Activated B cell treated with CpG ODN at 0.5 μM for 24 hours (primary cell): ENCODE data around the gene SPTBN5. TPM values are rescaled to one million over a fixed set of nuclear protein-coding genes. Genes with fewer than 3 reads are reported as not detected.

Source experiments
- ATAC-seq: fragments of 200-7000 bp; cut with Tn5 transposase; one replicate; pipeline ENCODE4 v1.10.0; 2021; ENCODE audit warnings: low read depth, mild to moderate bottlenecking, moderate library complexity
- CTCF ChIA-PET: fragments of 350-600 bp; sonication (Branson Sonifier 250); formaldehyde crosslinking; loops from one replicate; lab custom pipeline; 2021; ENCODE audit warnings: antibody characterized with exemption; lab: Charles Lee
- POLR2A ChIA-PET: fragments of 350-600 bp; sonication (Branson Sonifier 250); formaldehyde crosslinking; loops from one replicate; lab custom pipeline; 2021; ENCODE audit warnings: antibody characterized with exemption; lab: Charles Lee
- DNase-seq: peaks from one replicate; pipeline ENCODE4 v3.0.0; 2022
- H3K27ac Mint-ChIP-seq: one replicate; pipeline ENCODE4 v1.8.0; 2020; ENCODE audit warnings: mixed read lengths
- H3K27me3 Mint-ChIP-seq: one replicate; pipeline ENCODE4 v1.8.0; 2021; ENCODE audit warnings: mixed read lengths
- H3K36me3 Mint-ChIP-seq: one replicate; pipeline ENCODE4 v1.8.0; 2021; ENCODE audit warnings: low read depth, mixed read lengths
- H3K4me1 Mint-ChIP-seq: one replicate; pipeline ENCODE4 v1.8.0; 2021; ENCODE audit warnings: mixed read lengths
- H3K4me3 Mint-ChIP-seq: one replicate; pipeline ENCODE4 v1.8.0; 2020; ENCODE audit warnings: mild to moderate bottlenecking, mixed read lengths
- H3K9me3 Mint-ChIP-seq: one replicate; pipeline ENCODE4 v1.8.0; 2020; ENCODE audit warnings: mixed read lengths
- CTCF ChIP-seq: fragments of 200-600 bp; IDR thresholded peaks from one replicate; pipeline ENCODE4 v1.8.0; 2022; ENCODE audit warnings: antibody characterized with exemption, mild to moderate bottlenecking
- intact Hi-C: fragments of 100-400 bp; cut with micrococcal nuclease; formaldehyde crosslinking; loops from one replicate; pipeline ENCODE4 v1.15.1; 2024
- total RNA-seq: library from RNA; stranded (reverse); gene quantifications from 2 replicates; pipeline ENCODE4 v1.2.3, GENCODE V29; 2022

SPTBN5 gene
- total RNA-seq, 1 donor from 2014 or later: 1.1 TPM

DNA sequence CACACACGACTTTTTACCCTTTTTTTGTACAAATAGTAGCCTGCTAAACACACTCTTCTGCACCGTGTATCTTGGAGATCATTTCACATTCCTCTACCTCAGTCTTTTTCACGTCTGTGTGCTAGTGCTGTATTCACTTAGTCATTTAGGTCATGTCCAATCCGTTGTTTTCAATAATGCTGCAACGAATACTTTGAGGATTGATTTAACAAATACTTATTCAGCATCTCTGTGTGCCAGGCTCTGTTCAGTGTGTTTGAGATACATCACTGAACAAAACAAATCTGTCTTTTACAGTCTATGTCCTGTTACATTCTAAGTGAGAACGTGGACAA, 65.1 kb downstream of the SPTBN5 start:
- H3K9me3 Mint-ChIP-seq: no peaks in the 10 kb centered on the region
- ATAC-seq (no peak), DNase-seq (no peak)
- no peaks in the 10 kb centered on the region for H3K27me3 Mint-ChIP-seq
- ChIA-PET CTCF (interaction anchor here (0.9 kb wide), 1 partner anchor 75 kb away, joined by 3 read pairs; no protein-coding TSS in a partner anchor), POLR2A (no interaction called here)
- H3K4me1 Mint-ChIP-seq: peaks cover 21% of the 10 kb centered on the region
- peak overlapping the region; percentile 91 for H3K4me3 Mint-ChIP-seq
- intact Hi-C loops: loop anchor here (1.0 to 2.0 kb wide), 6 partner anchors 54 to 167 kb away; partner anchors contain the start of genes MAPKBP1 and SPTBN5
- peak overlapping the region; percentile 73 for H3K27ac Mint-ChIP-seq
- peaks cover 23% of the 10 kb centered on the region for H3K36me3 Mint-ChIP-seq
- no peak for TF ChIP-seq CTCF

DNA sequence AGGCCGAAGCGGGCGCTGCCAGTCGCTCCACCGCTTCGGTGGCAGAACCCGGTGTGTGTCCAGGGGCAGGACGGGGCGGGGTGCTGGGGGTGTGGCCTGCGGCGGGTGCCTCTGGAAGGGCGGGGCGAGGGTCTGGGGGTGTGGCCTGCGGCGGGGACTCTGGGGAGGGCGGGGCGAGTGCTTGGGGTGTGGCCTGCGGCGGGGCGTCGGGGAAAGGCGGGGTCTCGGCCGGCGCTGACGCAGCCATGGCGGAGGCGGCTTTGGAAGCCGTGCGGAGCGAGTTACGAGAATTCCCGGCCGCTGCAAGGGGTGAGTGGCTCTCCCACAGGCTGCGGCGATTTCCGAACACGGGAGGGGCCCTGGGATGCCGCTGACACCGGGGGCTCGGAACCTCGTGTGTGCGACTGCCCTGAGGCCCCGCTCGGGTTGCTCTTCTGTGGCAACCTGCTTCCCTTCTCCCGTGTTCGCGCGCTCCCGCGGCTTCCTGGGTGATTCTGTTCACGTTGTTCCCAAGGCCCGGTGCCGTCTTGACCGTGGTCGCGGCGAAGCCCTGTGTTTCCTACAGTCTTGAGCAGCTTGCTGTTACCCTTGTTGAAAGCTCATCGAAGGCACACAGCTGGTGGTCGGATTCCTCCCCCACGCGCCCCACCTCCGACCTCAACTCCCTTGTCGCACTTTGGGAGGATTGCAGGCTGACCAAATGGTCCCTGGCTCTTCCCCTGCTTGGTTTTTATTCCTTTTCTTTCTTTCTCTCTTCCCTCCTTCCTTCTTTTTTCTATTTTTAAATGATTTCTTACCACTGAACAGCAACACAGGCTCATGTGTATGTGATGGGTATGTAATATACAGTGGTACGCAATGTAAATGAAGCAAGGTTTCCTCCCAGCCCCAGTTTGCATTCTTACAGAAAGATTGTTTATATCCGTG, 65.7 kb downstream of the SPTBN5 start, which contains the start of gene JMJD7:
Gene JMJD7, plus strand, starts transcription at position 213 of the 927 bp plus-strand sequence. Its CDS starts 33 bp downstream, at position 246.
- peaks cover 25% of the 10 kb centered on the region for H3K36me3 Mint-ChIP-seq
- ATAC-seq: peak; percentile 98
- H3K27ac Mint-ChIP-seq: peak within 1 kb of the TSS; percentile 73
- DNase-seq: peak; percentile 93
- ChIA-PET CTCF (interaction anchor here (0.9 to 1.5 kb wide), 2 partner anchors 54 to 75 kb away, joined by 3 to 6 read pairs; partner anchors contain the start of gene MAPKBP1), POLR2A (no interaction called here)
- H3K9me3 Mint-ChIP-seq: no peaks in the 10 kb centered on the region
- H3K4me3 Mint-ChIP-seq: peak within 1 kb of the TSS; percentile 91
- TF ChIP-seq CTCF: no peak
- intact Hi-C loops: loop anchor here (1.0 to 2.0 kb wide), 6 partner anchors 54 to 167 kb away; partner anchors contain the start of genes MAPKBP1 and SPTBN5
- H3K27me3 Mint-ChIP-seq: no peaks in the 10 kb centered on the region
- peaks cover 21% of the 10 kb centered on the region for H3K4me1 Mint-ChIP-seq

GRCh38 chr15:41827290-41827879, 66.5 kb downstream of the SPTBN5 start:
- POLR2A ChIA-PET: interaction anchor here (0.8 to 0.9 kb wide), 2 partner anchors 77 to 108 kb away, joined by 3 read pairs; no protein-coding TSS in a partner anchor
- Mint-ChIP-seq H3K27ac (peak overlapping the region; percentile 53), H3K9me3 (no peaks in the 10 kb centered on the region), H3K27me3 (no peaks in the 10 kb centered on the region), H3K36me3 (peaks cover 26% of the 10 kb centered on the region), H3K4me1 (peaks cover 13% of the 10 kb centered on the region), H3K4me3 (peak overlapping the region; percentile 91)
- intact Hi-C loops: no loop called here
- no peak for TF ChIP-seq CTCF
- CTCF ChIA-PET: interaction anchor here (0.7 to 1.5 kb wide), 4 partner anchors 14 to 77 kb away, joined by 3 to 6 read pairs (median 3); partner anchors contain the start of gene MAPKBP1
- DNase-seq (peak; percentile 32), ATAC-seq (peak; percentile 2)

GRCh38 chr15:41825572-41826535, 68.0 kb downstream of the SPTBN5 start:
- H3K4me3 Mint-ChIP-seq: peak overlapping the region; percentile 73
- H3K27ac Mint-ChIP-seq: no peak overlapping the region
- POLR2A ChIA-PET: no interaction called here
- ATAC-seq (no peak), DNase-seq (no peak)
- H3K27me3 Mint-ChIP-seq: no peaks in the 10 kb centered on the region
- peaks cover 30% of the 10 kb centered on the region for H3K36me3 Mint-ChIP-seq
- no peaks in the 10 kb centered on the region for H3K9me3 Mint-ChIP-seq
- intact Hi-C loops: no loop called here
- H3K4me1 Mint-ChIP-seq: peaks cover 13% of the 10 kb centered on the region
- TF ChIP-seq CTCF: no peak
- CTCF ChIA-PET: interaction anchor here (1.4 kb wide), 1 partner anchor 14 kb away, joined by 5 read pairs; no protein-coding TSS in a partner anchor
